Lower lobe of right lung (tissue), 2 donors: Measurements from ENCODE around the gene CHSY1. TPM values are rescaled to one million over a fixed set of nuclear protein-coding genes. Genes with fewer than 3 reads are reported as not detected.
A peak's percentile ranks its signal among the peaks of the same experiment; 100 is the strongest.

Experiments
- ATAC-seq, 2 donors: fragments of 200-7000 bp; cut with Tn5 transposase; one replicate each; pipeline ENCODE4 v1.9.1; 2020 to 2022; ENCODE audit warnings: mild to moderate bottlenecking in 2 of 2, moderate library complexity in 2 of 2
- DNase-seq: peaks from one replicate; pipeline ENCODE4 v3.0.0-alpha.2; 2020
- H3K27ac ChIP-seq: fragments of 200-600 bp; one replicate; pipeline ENCODE4 v1.8.0; 2022
- H3K27me3 ChIP-seq: fragments of 200-600 bp; one replicate; pipeline ENCODE4 v1.8.0; 2022; ENCODE audit warnings: low read depth
- H3K36me3 ChIP-seq: fragments of 200-600 bp; one replicate; pipeline ENCODE4 v1.8.0; 2022; ENCODE audit warnings: mild to moderate bottlenecking
- H3K4me1 ChIP-seq: fragments of 200-600 bp; one replicate; pipeline ENCODE4 v1.8.0; 2022
- H3K4me3 ChIP-seq: fragments of 200-600 bp; one replicate; pipeline ENCODE4 v1.8.0; 2022; ENCODE audit warnings: mild to moderate bottlenecking
- H3K9me3 ChIP-seq: fragments of 200-600 bp; one replicate; pipeline ENCODE4 v1.8.0; 2022
- CTCF ChIP-seq: fragments of 200-600 bp; IDR thresholded peaks from one replicate; pipeline ENCODE4 v1.8.0; 2022; ENCODE audit warnings: antibody characterized with exemption, mild to moderate bottlenecking
- intact Hi-C: fragments of 100-400 bp; cut with DNase I; formaldehyde crosslinking; loops from one replicate; pipeline ENCODE4 v1.11.0; 2022
- total RNA-seq: library from RNA; stranded (reverse); fragmentation: NEBNext Ultra II Directional; extraction: Animal tissue kit (Norgen Biotek cat#: 25700); gene quantifications from one replicate; pipeline ENCODE4 v1.2.1, GENCODE V29; 2021
- donor health status: DM: no; HTN: yes; CAD: no; lungs with severe emphysema.

Gene CHSY1
- total RNA-seq, 1 donor from 2014 or later: 25.6 TPM

- Histone ChIP-seq H3K4me3 (no peak overlapping the region), H3K9me3 (no peaks in the 10 kb centered on the region), H3K36me3 (peaks cover 65% of the 10 kb centered on the region), H3K27ac (no peak overlapping the region), H3K27me3 (no peaks in the 10 kb centered on the region), H3K4me1 (peaks cover 14% of the 10 kb centered on the region)
- ATAC-seq (no peak), DNase-seq (no peak)
- intact Hi-C loops: no loop called here
- no peak for TF ChIP-seq CTCF
Measured at GRCh38 chr15:101272584-101272983, 20.7 kb upstream of the CHSY1 start.

GRCh38 chr15:101269479-101270223 lies 17.8 kb upstream of the CHSY1 start:
- DNase-seq (no peak), ATAC-seq (no peak)
- peak; percentile 18 for TF ChIP-seq CTCF
- intact Hi-C loops: no loop called here
- no peaks in the 10 kb centered on the region for H3K9me3 ChIP-seq
- peaks cover 55% of the 10 kb centered on the region for H3K36me3 ChIP-seq
- no peak overlapping the region for H3K27ac ChIP-seq
- H3K4me1 ChIP-seq: peaks cover 3% of the 10 kb centered on the region
- no peak overlapping the region for H3K4me3 ChIP-seq
- H3K27me3 ChIP-seq: no peaks in the 10 kb centered on the region

DNA sequence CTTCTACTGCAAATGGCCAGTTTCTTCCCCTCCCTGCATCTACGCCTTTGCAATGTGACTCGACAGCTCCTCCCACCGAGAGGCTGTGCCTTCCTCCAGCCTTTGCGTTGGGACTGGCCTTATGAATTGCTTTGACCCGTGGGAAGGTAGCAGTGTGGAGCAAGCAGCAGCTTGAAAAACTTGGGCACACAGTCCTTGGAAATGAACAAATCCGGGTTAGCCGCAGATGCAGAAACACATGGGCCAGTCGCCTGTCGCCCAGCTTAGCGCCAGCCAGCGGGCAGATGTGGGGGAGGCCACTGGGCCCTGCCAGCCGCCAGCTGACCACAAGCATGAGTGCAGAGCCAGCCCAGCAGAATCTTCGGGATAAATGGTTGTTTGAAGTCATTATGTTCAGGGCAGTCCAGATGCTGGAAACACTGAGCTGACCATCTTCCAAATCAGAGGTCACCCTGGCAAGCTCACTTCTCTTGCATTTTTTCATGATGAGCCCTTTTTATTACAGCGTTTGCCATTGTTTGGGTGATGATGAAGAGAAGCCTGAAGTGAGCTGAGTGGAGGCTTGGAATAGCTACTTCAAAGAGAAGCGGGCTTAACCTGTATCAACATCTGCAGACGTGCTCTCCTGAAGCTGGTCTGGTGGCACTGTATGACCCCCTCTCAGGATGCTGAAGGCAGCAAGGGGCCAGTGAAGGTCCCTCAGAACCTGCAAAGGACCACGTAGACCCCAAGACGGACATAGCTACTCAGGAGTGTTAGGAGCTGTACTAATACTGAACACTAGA lies 15.7 kb upstream of the CHSY1 start:
- intact Hi-C loops: no loop called here

GRCh38 chr15:101266787-101267186 lies 14.9 kb upstream of the CHSY1 start:
- H3K27me3 ChIP-seq: no peaks in the 10 kb centered on the region
- ATAC-seq (no peak), DNase-seq (no peak)
- H3K27ac ChIP-seq: peak overlapping the region; percentile 8
- no peak overlapping the region for H3K4me3 ChIP-seq
- H3K9me3 ChIP-seq: no peaks in the 10 kb centered on the region
- peaks cover 26% of the 10 kb centered on the region for H3K36me3 ChIP-seq
- intact Hi-C loops: no loop called here
- no peak for TF ChIP-seq CTCF
- peaks cover 3% of the 10 kb centered on the region for H3K4me1 ChIP-seq

More for the DNA sequence above, 15.7 kb upstream of the CHSY1 start:
- peak; percentile 31 to 38 for ATAC-seq
- DNase-seq: no peak
- Histone ChIP-seq H3K9me3 (no peaks in the 10 kb centered on the region), H3K4me3 (no peak overlapping the region), H3K36me3 (peaks cover 33% of the 10 kb centered on the region), H3K27me3 (no peaks in the 10 kb centered on the region), H3K27ac (peak overlapping the region; percentile 46), H3K4me1 (peaks cover 3% of the 10 kb centered on the region)
- TF ChIP-seq CTCF: no peak

- intact Hi-C loops: no loop called here
- TF ChIP-seq CTCF: no peak
- Histone ChIP-seq H3K27ac (peak overlapping the region; percentile 8), H3K36me3 (peaks cover 19% of the 10 kb centered on the region), H3K4me3 (no peak overlapping the region), H3K4me1 (peaks cover 3% of the 10 kb centered on the region), H3K9me3 (no peaks in the 10 kb centered on the region), H3K27me3 (no peaks in the 10 kb centered on the region)
- no peak for ATAC-seq
- DNase-seq: no peak
Measured at GRCh38 chr15:101266034-101266433, 14.2 kb upstream of the CHSY1 start.
